HG02798 (cell line): ENCODE results near the gene ZBTB20.
A peak's percentile ranks its signal among the peaks of the same experiment; 100 is the strongest.

Source experiments
- ATAC-seq: cut with Tn5 transposase; IDR thresholded peaks from one replicate; pipeline ENCODE4 v1.9.1; 2021; ENCODE audit warnings: mild to moderate bottlenecking; ENCODE audit not compliant: unreplicated experiment, poor library complexity

The ZBTB20 gene

GRCh38 chr3:115092220-115092791 lies 54.8 kb downstream of the ZBTB20 start:
- ATAC-seq = peak; percentile 79

GRCh38 chr3:115090712-115091111 lies 56.4 kb downstream of the ZBTB20 start:
- ATAC-seq = no peak

DNA sequence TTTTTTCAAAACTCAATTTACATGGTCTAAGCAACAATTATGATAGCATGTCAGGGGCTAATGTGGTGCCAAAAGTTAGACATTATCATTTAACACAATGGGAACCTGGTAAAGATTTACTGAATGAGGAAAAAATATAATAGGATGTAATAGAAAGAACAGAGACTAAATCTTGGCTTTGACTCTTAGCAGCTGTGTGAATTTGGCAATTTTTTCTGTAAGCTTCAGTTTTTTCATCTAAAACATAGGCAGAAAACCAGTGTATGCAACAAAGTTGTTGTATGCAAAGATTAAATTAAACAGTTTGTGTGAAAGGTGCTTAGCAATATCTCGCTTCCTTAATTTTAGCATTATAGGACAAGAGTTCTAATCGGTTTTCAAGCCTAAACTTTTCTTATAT lies 57.6 kb downstream of the ZBTB20 start:
- no peak for ATAC-seq

DNA sequence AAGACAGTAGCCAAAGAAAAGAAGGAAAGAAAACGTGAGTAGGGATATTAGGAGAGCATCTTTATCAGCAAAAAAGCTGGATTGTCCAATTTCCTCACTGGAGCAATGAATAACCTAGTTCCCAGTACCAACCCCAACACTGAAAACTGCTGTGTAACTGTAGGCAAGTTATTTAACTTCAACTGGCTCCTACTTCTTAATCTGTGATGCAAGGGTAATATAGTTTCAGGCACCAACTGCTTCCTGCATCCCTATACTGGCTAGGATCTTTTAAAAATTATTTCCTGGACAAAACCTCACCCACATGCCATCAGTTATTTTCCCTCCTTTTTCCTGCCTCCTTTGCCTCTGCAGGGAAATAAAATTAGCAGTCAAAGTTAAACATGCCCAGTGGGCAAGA lies 59.6 kb downstream of the ZBTB20 start:
- ATAC-seq = no peak

DNA sequence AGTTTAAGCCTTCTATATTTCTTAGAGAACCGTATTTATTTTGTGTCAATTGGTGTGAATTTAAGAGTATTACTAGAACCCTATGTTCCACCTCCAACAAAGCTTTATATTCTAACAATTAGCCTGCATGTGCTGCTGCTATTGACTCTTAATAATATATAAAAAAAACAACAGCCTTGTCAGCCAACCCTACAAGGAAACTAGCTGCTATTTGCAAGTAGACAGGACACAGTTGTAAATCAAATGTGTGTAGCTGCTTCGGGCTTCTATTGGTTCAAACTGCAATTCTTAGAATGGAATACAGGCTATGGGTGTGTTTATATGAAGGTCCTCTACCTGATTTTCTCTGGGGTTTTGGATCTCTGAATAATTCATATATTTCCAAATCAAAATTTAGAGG lies 60.7 kb downstream of the ZBTB20 start:
- no peak for ATAC-seq

DNA sequence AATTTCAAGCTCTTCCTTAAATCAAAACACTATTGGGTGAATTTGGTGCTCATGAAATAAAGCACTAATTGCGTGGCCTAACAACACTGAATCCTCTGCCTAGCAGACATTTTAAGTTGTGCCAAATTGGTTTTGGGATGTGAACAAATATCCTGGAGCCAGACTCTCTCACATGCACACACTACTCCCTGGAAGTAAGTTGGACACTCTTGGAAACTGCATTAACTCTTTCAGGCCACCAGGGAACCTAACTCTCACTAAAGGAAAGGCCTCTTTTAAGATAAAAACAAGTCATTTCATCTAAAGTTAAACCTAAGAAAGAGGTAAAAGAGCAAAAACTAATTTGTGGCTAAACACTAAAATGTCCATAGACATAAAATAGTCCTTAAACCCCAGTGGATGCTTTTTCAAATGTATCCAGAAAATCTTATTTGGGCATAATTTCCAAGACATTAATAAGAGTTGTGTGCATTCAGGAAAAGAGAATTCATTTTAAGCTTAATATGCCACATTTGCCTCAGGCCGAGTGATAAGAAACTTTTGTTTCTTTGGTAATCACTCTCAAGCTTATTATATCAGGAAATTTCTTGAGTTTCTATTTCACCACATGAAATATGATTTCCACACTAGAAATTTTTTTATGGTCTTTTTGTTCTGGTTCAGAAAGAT lies 61.8 kb downstream of the ZBTB20 start:
- ATAC-seq = no peak

DNA sequence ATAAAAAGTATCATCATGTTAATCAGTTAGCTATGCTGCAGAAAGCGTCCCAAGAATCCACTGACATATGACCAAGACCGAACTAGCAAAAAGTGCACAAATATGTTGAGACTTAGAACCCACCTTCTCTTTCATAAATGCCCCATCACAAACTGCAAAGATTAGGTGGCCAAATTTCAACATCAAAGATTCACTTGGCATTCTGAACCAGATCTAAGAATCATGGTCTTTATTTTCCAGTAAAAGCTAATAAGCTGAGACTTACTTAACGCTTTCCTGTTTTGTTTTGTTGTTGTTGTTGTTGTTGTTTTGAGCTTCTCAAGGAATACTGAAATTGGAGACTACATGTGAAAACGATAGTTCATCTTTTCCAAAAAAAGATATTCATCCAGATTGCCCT lies 62.4 kb downstream of the ZBTB20 start:
- ATAC-seq = no peak

DNA sequence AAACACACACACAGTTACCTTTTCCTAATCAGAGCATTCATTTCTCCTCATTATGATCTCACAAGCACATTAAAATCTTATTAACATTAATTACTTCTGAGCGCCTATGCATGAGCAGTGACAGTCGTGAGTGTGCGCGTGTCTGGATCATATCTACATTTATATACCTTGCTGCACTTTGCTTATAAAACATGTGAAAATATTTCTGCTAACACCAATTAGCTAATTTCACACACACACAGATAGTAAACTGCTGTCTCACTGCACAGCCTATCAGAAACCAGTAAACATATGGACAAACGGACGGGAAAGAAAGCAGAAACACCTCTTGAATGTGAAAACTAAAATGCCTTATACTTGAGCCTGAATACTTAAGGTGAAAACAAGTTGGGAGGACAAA lies 64.8 kb downstream of the ZBTB20 start:
- ATAC-seq = no peak

DNA sequence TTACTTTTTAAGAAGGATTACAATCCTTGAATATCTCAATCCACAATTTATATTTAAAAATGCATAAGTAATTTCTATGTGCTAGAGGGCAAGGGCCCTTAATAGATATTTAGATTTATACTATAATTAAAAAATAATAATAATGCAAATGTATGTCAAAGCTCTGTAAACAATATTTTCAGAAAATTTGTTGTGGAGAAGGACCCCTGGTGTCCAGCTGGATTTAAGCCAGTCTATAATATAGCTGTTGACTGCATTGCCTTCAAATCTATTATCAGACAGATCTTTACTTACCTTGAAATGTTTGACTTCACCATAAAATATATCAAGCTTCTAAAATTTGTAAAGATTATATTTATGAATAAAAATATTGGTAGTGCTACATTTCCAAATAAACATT lies 65.6 kb downstream of the ZBTB20 start:
- ATAC-seq = no peak

- peak; percentile 39 for ATAC-seq
These were observed 69.4 kb downstream of the ZBTB20 start for GRCh38 chr3:115077501-115078250.

- ATAC-seq = no peak
These were observed 72.6 kb downstream of the ZBTB20 start for GRCh38 chr3:115074502-115074901.

DNA sequence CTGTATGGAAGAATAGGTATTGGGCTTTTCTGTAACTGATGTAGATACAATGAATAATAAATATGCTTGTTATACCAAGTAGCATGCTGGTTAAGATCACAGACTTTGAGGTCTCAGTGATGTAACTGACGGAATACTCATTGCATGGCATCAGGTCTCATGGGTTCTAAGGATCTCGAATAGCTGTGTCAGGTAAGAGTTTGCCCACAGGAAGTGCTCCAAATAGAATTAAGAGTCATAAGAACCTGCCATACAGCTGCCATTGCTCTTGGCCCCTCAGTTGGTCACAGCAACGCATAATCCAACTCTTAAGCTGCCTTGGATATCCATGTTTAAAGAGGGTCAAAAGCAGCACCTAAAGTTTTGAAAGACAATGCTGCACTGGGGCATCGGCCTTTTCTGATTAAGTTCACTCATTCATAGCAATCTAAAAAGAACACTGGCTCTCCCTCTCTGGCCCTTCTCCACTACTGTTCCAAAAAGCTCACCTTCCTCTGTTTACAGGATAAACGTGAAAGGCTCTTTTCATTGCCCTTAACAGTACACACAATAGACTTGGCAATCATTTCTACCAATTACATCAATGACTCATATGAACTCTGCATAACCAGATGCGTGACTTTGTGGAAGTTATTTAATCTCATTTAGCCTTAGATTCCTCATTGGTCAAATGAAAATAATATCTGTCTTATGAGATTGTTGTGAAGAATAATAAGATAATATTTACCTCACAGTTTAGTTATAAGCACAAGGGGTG lies 74.6 kb downstream of the ZBTB20 start:
- ATAC-seq = no peak

DNA sequence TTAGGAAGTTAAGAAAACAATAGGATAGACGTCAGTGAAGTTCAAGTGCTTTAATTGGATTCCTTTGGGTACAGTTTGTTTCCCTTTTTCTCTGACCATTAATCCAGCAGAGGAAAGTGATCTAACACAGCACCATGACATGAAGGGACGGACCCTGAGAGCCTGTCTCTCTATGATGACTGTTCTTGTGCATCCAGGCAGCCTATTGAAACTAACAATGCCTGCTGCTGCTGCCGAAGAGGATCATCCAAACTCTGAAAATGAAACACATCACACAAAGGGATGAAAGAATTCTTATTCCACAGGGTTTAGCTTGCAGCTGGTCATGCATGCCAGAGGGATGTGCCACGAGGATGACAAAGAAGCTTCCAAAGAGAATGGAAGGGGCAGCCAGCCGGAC lies 75.5 kb downstream of the ZBTB20 start:
- no peak for ATAC-seq

DNA sequence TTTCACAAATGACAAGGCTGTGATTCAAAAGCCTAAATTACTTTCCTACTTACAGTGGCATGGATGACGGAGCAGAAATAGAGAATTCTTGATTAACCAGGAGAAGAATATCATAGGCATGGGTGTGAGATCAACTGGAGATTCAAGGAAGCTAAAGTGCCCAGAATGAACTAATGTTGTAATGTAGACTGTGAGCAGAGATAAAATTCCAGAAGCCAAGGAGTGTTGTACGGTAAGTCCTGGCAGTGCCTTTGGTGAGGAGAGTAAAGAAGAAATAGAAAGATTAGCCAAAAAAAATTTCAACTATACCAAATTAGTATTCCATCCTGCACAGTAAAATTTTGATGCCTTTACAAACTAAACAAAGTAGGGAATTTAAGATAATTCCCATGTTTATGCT lies 75.9 kb downstream of the ZBTB20 start:
- no peak for ATAC-seq

DNA sequence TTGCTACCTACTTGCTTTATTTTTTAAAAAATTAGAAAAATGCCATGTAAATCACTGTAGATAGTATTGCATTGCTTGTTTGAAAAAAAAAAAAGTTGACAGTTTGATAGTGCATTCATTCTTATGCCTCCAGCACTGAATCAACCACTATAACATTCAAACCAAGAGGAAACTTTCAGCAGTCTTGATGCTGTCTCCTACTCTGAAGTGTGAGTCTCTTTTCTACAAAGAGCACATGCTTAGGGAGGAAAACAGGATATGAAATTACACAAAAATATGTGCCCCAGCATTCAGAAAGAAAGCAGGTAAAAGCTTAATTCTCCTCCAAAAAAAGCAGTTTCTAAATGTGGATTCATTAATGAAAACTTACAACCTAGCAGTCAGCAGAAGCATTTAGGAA lies 78.3 kb downstream of the ZBTB20 start:
- no peak for ATAC-seq

GRCh38 chr3:115062412-115062956 lies 84.6 kb downstream of the ZBTB20 start:
- no peak for ATAC-seq

DNA sequence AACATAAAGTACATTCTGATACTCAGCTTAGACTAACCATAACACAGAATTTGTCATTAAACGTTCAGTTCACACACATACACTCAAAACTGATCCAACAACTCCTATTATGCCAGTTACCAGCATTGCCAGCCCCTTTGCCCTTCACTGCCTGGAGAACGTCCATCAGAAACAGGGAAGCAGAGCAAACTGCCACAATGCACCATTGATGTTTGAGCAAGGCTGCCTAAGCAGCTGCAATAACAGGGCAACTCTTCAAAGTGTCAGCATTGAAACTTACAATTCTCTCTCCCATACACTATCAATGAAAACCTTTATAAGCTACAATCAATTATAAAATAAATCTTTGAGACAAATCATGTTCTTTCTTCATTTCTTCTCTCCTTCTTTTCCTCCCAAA lies 85.1 kb downstream of the ZBTB20 start:
- ATAC-seq = no peak

- ATAC-seq = no peak
These were observed 94.2 kb downstream of the ZBTB20 start for GRCh38 chr3:115052906-115053305.

GRCh38 chr3:115042351-115042750 lies 104.7 kb downstream of the ZBTB20 start:
- no peak for ATAC-seq

- ATAC-seq = peak; percentile 64
These were observed 106.3 kb downstream of the ZBTB20 start for GRCh38 chr3:115040673-115041286.
